A172 (cell line): Measurements from ENCODE around the gene HSD11B2. TPM values are rescaled to one million over a fixed set of nuclear protein-coding genes. Genes with fewer than 3 reads are reported as not detected.
"Not testable (repeated sequence)": the region's sequence is repeated elsewhere in the genome, so short reads cannot be mapped to it uniquely, and the experiment has no call there.

Source experiments
- DNase-seq: peaks from one replicate; pipeline ENCODE4 v3.0.0-alpha.2; 2015; ENCODE audit warnings: low spot score
- total RNA-seq: library from RNA; depleted of rRNA; stranded (reverse); fragments of >200 nt; shearing (Covaris generic); gene quantifications from 2 replicates; pipeline ENCODE4 v1.2.3, GENCODE V29; 2014

HSD11B2 gene
- total RNA-seq, 1 experiment from 2014 or later, result not detected

GRCh38 chr16:67413978-67414911, 16.7 kb upstream of the HSD11B2 start:
- no peak for DNase-seq

DNA sequence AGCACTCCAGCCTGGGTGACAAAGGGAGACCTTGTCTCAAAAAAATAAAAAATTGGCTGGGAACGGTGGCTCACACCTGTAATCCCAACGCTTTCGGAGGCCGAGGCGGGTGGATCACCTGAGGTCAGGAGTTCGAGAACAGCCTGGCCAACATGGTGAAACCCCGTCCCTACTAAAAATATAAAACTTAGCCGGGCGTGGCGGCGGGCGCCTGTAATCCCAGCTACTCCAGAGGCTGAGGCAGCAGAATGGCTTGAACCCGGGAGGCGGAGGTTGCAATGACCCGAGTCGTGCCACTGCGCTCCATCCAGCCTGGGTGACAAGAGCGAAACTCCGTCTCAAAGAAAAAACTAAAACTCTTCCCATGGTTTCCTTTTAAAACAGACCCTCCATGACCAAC, 15.5 kb upstream of the HSD11B2 start:
- not testable (repeated sequence) for DNase-seq

DNA sequence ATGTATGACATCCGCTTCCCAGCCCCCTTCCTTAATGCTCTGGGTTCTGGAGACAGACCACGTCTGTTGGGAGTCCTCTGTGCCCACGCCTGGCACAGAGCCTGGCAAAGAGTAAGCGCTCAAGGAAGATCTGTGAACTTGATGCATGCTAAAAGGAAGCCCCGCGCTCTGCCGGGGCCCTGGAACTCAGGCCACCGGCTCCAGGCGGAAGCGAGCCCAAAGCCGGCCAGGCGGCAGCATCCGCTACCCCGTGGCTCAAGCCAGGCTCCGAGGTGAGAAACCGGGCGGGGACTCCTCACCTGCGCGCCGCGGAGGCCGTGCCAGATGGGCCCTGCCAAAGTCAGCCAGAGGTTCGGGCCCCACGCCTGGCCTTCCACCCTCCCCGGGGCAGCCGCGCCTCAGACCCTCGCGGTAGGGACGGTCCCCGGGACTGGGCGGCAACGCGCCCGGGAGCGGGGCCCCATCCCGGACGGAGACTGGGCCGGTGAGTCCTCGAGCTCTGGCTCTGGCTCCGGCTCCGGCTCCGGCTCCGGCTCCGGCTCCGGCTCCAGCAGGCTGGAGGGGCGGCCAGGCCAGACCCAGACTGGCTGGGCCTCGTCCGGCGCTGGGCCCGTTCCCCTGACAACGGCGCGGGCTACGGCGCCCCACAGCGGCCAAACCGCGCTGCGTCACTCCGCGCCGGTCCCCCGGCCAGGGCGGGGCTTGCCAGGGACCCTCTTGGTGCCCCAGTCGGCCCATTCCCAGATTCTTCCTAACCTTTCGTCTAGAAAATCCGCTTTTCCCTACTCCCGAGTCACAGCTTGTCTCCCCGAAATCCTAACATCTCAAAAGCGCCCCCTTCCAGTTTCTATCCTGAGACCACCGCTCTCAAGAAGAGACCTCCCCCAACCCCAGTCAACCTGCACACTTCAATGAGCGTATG, 14.8 kb upstream of the HSD11B2 start, which contains the start of gene ZDHHC1:
Gene ZDHHC1, minus strand, starts transcription at position 606 of the 922 bp plus-strand sequence. CDS start 8,702 bp downstream, outside the sequence.
- no peak for DNase-seq

DNA sequence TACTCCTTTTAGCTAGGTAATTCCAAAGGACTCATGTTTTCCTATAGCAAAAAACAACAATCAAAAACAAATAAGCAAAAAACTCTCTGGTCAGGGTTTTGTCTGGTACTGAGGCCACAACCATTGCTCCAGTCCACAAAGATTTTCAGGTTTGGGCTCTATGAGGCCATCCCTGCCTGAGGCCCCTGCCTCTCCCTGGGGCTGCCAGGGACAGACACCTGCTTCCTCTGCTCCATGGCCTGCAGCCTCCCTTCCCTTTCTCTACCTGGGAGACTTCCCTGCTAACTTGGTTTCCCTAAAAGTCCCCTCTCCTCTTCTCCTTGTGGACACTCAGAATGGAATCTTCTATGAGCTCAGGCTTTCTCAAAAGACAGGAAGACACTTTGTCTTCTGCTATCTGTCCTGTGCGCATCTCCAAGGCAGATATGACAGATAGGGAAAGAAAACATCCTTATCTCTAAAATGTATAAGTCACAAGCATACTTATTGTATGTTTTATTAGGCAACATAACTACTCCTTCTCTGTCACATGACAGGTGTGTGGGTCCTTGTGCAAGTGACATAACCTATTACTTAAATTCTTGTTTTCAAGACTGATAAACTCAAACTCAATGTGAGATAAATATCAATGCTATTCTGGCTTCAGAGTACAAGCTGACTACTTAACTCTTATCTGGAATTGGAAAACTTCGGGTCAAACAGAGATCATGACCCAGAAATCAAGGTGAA, 13.4 kb upstream of the HSD11B2 start:
- DNase-seq, result no peak

GRCh38 chr16:67419502-67419901, 11.4 kb upstream of the HSD11B2 start:
- DNase-seq, result no peak

DNA sequence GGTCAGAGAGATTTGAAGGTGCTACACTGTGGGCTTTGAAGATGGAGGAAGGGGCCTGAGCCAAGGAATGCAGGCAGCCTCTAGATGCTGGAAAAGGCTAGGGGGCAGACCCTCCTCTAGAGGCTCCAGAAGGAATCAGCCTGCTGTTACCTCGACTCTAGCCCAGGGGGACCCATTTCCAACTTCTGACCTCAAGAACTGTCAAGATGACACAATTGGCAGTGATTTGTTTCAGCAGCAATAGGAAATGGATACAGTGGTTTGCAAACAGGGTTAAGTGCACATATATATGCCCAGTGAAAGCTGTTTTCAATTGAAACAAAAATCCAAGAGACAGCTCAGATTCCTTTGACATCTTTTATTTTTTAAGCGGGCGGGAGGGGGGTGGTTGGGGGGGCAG, 11.0 kb upstream of the HSD11B2 start:
- no peak for DNase-seq

GRCh38 chr16:67421030-67421429, 9.9 kb upstream of the HSD11B2 start:
- DNase-seq, result no peak

DNA sequence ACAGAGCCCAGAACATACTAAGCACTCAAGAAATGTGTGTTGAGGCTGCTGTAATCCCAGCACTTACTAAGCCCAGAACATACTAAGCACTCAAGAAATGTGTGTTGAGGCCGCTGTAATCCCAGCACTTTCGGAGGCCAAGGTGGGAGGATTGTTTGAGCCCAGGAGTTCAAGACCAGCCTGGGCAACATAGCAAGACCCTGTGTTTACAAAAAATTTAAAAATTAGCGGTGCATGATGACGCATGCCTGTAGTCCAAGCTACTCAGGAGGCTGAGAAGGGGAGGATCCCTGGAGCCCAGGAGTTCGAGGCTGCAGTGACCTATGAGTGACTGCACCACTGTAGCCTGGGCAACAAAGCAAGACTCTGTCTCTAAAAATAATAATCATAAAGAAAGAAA, 7.9 kb upstream of the HSD11B2 start:
- DNase-seq, result no peak

GRCh38 chr16:67423611-67424260, 7.2 kb upstream of the HSD11B2 start:
- no peak for DNase-seq

GRCh38 chr16:67424261-67424615, 6.7 kb upstream of the HSD11B2 start:
- DNase-seq, result no peak

GRCh38 chr16:67425061-67425460, 5.9 kb upstream of the HSD11B2 start:
- DNase-seq, result no peak

DNA sequence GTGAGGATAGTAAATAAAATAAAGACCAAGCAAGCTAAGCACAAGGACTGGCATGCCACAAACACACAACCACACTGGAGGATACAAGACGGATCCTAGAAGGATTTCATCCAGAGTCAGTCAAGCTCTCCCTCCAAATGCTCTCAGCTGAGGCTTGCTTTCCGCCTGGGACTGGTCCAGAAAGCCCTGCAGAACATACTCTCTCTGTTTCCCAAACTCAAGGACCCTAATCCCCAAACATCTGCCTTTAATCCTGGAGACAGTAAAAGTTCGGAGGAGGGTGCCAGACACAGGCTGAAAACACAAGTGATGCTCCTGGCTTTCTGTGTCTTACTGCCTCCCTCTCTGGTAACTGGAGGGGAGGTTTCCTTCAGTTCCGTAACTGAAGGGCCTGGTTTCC, 5.3 kb upstream of the HSD11B2 start:
- DNase-seq, result no peak

GRCh38 chr16:67426022-67426421, 4.9 kb upstream of the HSD11B2 start:
- no peak for DNase-seq

GRCh38 chr16:67426950-67427349, 4.0 kb upstream of the HSD11B2 start:
- no peak for DNase-seq

- no peak for DNase-seq
Measured at GRCh38 chr16:67428146-67428731, 2.7 kb upstream of the HSD11B2 start.

GRCh38 chr16:67429053-67429798, 1.7 kb upstream of the HSD11B2 start:
- no peak for DNase-seq

DNA sequence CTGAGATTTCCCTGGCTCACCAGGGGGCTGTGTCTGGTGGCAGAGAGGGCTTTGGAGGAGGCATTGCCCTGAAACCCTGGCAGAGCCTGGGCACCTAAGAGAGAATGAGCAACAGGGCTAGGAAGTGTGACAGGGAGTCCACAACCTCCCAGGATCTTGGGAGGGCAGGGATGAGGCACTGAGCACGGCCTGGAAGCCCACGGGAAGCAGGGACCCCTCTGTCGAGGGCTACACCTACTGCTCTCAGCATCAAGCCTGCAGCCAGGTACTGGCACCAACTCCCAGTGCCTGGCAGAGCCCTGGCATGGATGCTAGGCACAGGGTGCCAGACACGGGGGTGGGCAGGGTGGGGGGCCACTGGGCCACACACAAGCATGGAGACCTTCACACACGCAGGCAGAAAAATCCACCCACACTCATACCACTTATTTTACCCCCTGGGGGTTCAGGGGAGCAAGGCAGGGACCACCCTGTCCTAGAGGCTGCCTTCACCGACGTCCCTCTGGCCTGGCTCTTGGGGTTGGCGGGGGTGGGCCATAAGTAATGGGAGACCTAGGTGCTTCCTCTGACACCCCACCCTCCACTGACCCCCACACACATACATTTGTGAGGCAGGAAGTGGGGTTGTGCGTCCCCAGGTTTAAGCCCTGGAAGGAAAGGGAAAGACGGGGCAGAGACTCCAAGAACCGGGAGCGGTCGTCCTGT, 970 bp upstream of the HSD11B2 start:
- no peak for DNase-seq

DNA sequence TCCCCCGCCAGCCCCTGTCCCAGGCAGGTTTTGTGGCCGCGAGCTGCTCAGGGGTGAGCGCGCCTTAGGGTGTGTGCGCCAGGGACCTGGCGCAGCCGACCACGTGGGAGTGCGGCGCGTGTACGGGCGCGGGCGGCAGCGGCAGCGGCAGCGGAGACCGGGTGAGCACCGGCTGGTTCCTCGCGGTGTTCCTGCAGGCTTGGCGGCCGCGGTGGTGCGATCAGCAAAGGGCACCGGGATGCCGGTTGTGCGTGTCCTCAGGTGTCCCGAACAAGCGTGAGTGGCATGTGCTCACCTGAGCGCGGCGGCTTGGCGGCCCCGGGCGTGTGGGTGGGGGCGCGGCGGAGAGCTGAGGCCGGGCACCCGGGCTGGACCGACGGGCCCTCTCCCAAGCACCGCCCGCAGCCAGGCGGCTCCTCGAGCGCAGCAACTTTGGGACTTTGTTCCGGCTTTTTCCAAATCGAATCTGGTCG, 381 bp upstream of the HSD11B2 start:
- no peak for DNase-seq

- DNase-seq, result no peak
Measured at GRCh38 chr16:67431775-67432505, 1.0 kb downstream of the HSD11B2 start.
